ENCODE results near the gene ALG14. TPM values are rescaled to one million over a fixed set of nuclear protein-coding genes. Genes with fewer than 3 reads are reported as not detected.
"Not testable (repeated sequence)": the region's sequence is repeated elsewhere in the genome, so short reads cannot be mapped to it uniquely, and the experiment has no call there.

ALG14 gene
- total RNA-seq, 1 donor from 2014 or later, result 3.4 TPM

DNA sequence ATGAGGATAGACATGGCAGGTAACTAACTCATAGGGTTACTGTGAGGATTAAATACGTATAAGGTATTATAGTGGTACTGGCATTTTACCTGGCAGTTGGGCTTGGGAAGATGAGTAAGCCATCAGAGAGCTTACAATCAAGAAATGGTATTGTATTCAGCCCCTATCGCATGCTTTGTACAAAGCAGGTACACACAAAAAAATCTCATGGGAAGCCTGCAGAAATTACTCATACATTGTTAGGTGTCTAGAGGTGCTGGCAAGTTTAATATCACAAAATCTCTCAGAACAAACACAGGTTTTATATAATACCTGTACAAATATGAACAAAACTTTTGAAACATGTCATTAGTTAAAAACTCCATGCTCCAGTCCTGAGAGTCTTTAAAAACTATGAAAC lies 74.0 kb downstream of the ALG14 start:
- Histone ChIP-seq H3K9me3 (no peaks in the 10 kb centered on the region), H3K36me3 (no peaks in the 10 kb centered on the region), H3K27ac (no peak overlapping the region), H3K4me1 (peaks cover 18% of the 10 kb centered on the region), H3K27me3 (no peaks in the 10 kb centered on the region), H3K4me3 (no peak overlapping the region)
- no peak for ATAC-seq
- DNase-seq, result no peak
- intact Hi-C loops (cut with DNase I), result no loop called here
- TF ChIP-seq, protein P1, sequence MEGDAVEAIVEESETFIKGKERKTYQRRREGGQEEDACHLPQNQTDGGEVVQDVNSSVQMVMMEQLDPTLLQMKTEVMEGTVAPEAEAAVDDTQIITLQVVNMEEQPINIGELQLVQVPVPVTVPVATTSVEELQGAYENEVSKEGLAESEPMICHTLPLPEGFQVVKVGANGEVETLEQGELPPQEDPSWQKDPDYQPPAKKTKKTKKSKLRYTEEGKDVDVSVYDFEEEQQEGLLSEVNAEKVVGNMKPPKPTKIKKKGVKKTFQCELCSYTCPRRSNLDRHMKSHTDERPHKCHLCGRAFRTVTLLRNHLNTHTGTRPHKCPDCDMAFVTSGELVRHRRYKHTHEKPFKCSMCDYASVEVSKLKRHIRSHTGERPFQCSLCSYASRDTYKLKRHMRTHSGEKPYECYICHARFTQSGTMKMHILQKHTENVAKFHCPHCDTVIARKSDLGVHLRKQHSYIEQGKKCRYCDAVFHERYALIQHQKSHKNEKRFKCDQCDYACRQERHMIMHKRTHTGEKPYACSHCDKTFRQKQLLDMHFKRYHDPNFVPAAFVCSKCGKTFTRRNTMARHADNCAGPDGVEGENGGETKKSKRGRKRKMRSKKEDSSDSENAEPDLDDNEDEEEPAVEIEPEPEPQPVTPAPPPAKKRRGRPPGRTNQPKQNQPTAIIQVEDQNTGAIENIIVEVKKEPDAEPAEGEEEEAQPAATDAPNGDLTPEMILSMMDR (IDR thresholded peaks at IDR 0.05), result no peak

DNA sequence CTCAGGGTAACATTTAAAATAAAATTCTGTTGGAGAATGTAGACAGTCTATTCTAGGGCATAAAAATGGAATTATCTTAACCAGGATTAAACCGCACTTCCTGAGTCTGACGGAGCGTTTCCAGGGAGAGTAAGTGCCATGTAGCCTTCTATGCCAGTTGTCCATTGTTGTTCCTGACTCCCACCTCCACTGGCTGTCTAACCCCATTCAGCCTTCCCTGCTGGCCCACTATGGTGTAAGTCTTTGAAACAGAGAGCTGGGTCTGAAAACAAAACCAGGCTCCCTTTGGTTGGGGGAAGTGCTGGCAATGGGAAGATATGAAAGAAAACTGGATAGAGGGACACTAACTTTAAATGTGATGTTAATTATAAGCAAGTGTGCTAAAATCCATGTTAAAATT lies 74.6 kb downstream of the ALG14 start:
- Histone ChIP-seq H3K36me3 (no peaks in the 10 kb centered on the region), H3K9me3 (no peaks in the 10 kb centered on the region)
- TF ChIP-seq, protein P1 (IDR thresholded peaks at IDR 0.05), result no peak

DNA sequence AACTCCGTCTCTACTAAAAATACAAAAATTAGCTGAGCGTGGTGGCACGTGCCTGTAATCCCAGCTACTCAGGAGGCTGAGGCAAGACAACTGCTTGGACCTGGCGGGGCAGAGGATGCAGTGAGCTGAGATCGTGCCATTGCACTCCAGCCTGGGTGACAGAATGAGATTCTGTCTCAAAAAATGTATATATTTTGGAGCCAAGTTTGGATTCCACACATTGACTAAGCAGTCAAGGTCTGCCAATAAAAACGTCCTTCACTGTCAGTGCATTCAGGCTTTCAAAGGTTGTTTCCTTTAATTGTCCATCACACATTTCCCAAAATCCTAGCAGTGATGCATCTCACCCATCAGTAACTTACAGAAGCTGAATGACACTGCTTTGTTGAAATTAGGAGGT lies 77.2 kb downstream of the ALG14 start:
- ATAC-seq; H3K27ac ChIP-seq; H3K27me3 ChIP-seq; H3K4me3 ChIP-seq; intact Hi-C loops (cut with DNase I); H3K9me3 ChIP-seq; H3K4me1 ChIP-seq; H3K36me3 ChIP-seq; DNase-seq: not testable (repeated sequence)

More for the DNA sequence above, 74.6 kb downstream of the ALG14 start:
- H3K27ac ChIP-seq, result no peak overlapping the region
- no peaks in the 10 kb centered on the region for H3K27me3 ChIP-seq
- intact Hi-C loops (cut with DNase I), result no loop called here
- no peak for ATAC-seq
- no peak for DNase-seq
- no peak overlapping the region for H3K4me3 ChIP-seq
- H3K4me1 ChIP-seq, result peaks cover 16% of the 10 kb centered on the region

GRCh38 chr1:94994805-94995204 lies 77.9 kb downstream of the ALG14 start:
- ATAC-seq (no peak), DNase-seq (no peak)
- H3K4me3 ChIP-seq, result no peak overlapping the region
- no peaks in the 10 kb centered on the region for H3K27me3 ChIP-seq
- intact Hi-C loops (cut with DNase I), result no loop called here
- no peak overlapping the region for H3K27ac ChIP-seq
- no peaks in the 10 kb centered on the region for H3K36me3 ChIP-seq
- H3K4me1 ChIP-seq, result peaks cover 5% of the 10 kb centered on the region
- TF ChIP-seq, protein P1 (IDR thresholded peaks at IDR 0.05), result no peak
- H3K9me3 ChIP-seq, result no peaks in the 10 kb centered on the region

GRCh38 chr1:94993931-94994645 lies 78.7 kb downstream of the ALG14 start:
- no peak overlapping the region for H3K4me3 ChIP-seq

GRCh38 chr1:94992863-94993563 lies 79.7 kb downstream of the ALG14 start:
- Histone ChIP-seq H3K9me3 (no peaks in the 10 kb centered on the region), H3K36me3 (no peaks in the 10 kb centered on the region), H3K4me3 (no peak overlapping the region), H3K27ac (no peak overlapping the region), H3K27me3 (no peaks in the 10 kb centered on the region), H3K4me1 (peaks cover 5% of the 10 kb centered on the region)
- no peak for ATAC-seq
- DNase-seq, result no peak
- TF ChIP-seq, protein P1 (IDR thresholded peaks at IDR 0.05), result no peak
- intact Hi-C loops (cut with DNase I), result no loop called here

More at GRCh38 chr1:94993931-94994645, 78.7 kb downstream of the ALG14 start:
- TF ChIP-seq, protein P1 (IDR thresholded peaks at IDR 0.05), result no peak
- DNase-seq (no peak), ATAC-seq (no peak)
- intact Hi-C loops (cut with DNase I), result no loop called here
- Histone ChIP-seq H3K36me3 (no peaks in the 10 kb centered on the region), H3K27ac (no peak overlapping the region), H3K27me3 (no peaks in the 10 kb centered on the region), H3K4me1 (peaks cover 5% of the 10 kb centered on the region), H3K9me3 (no peaks in the 10 kb centered on the region)

Data from upper lobe of right lung (tissue), 1 donor.